Lower lobe of right lung (tissue), 2 donors: ENCODE results near the gene AFF3. TPM values are rescaled to one million over a fixed set of nuclear protein-coding genes. Genes with fewer than 3 reads are reported as not detected.

Experiments
- ATAC-seq, 2 donors: fragments of 200-7000 bp; cut with Tn5 transposase; one replicate each; pipeline ENCODE4 v1.9.1; 2020 to 2022; ENCODE audit warnings: mild to moderate bottlenecking in 2 of 2, moderate library complexity in 2 of 2
- DNase-seq: peaks from one replicate; pipeline ENCODE4 v3.0.0-alpha.2; 2020
- H3K27ac ChIP-seq: fragments of 200-600 bp; one replicate; pipeline ENCODE4 v1.8.0; 2022
- H3K27me3 ChIP-seq: fragments of 200-600 bp; one replicate; pipeline ENCODE4 v1.8.0; 2022; ENCODE audit warnings: low read depth
- H3K36me3 ChIP-seq: fragments of 200-600 bp; one replicate; pipeline ENCODE4 v1.8.0; 2022; ENCODE audit warnings: mild to moderate bottlenecking
- H3K4me1 ChIP-seq: fragments of 200-600 bp; one replicate; pipeline ENCODE4 v1.8.0; 2022
- H3K4me3 ChIP-seq: fragments of 200-600 bp; one replicate; pipeline ENCODE4 v1.8.0; 2022; ENCODE audit warnings: mild to moderate bottlenecking
- H3K9me3 ChIP-seq: fragments of 200-600 bp; one replicate; pipeline ENCODE4 v1.8.0; 2022
- CTCF ChIP-seq: fragments of 200-600 bp; IDR thresholded peaks from one replicate; pipeline ENCODE4 v1.8.0; 2022; ENCODE audit warnings: antibody characterized with exemption, mild to moderate bottlenecking
- intact Hi-C: fragments of 100-400 bp; cut with DNase I; formaldehyde crosslinking; loops from one replicate; pipeline ENCODE4 v1.11.0; 2022
- total RNA-seq: library from RNA; stranded (reverse); fragmentation: NEBNext Ultra II Directional; extraction: Animal tissue kit (Norgen Biotek cat#: 25700); gene quantifications from one replicate; pipeline ENCODE4 v1.2.1, GENCODE V29; 2021
- donor health status: DM: no; HTN: yes; CAD: no; lungs with severe emphysema.

Gene AFF3
- total RNA-seq, 1 donor from 2014 or later: 57.3 TPM

GRCh38 chr2:99729104-99730025 lies 413.0 kb downstream of the AFF3 start:
- intact Hi-C loops: no loop called here
- Histone ChIP-seq H3K9me3 (no peaks in the 10 kb centered on the region), H3K36me3 (no peaks in the 10 kb centered on the region), H3K4me1 (peaks cover 22% of the 10 kb centered on the region), H3K27me3 (no peaks in the 10 kb centered on the region), H3K4me3 (no peak overlapping the region), H3K27ac (peak overlapping the region; percentile 5)
- DNase-seq: no peak
- ATAC-seq: peak; percentile 62 to 65
- TF ChIP-seq CTCF: no peak

GRCh38 chr2:99728166-99728565 lies 414.2 kb downstream of the AFF3 start:
- intact Hi-C loops: no loop called here
- H3K36me3 ChIP-seq: no peaks in the 10 kb centered on the region
- no peak for TF ChIP-seq CTCF
- no peak overlapping the region for H3K27ac ChIP-seq
- no peaks in the 10 kb centered on the region for H3K9me3 ChIP-seq
- peaks cover 22% of the 10 kb centered on the region for H3K4me1 ChIP-seq
- no peaks in the 10 kb centered on the region for H3K27me3 ChIP-seq
- DNase-seq: no peak
- H3K4me3 ChIP-seq: no peak overlapping the region
- no peak for ATAC-seq

- no peak overlapping the region for H3K27ac ChIP-seq
- peaks cover 22% of the 10 kb centered on the region for H3K4me1 ChIP-seq
- DNase-seq: no peak
- H3K9me3 ChIP-seq: peaks cover 5% of the 10 kb centered on the region
- H3K4me3 ChIP-seq: no peak overlapping the region
- no peaks in the 10 kb centered on the region for H3K36me3 ChIP-seq
- no peak for TF ChIP-seq CTCF
- ATAC-seq: no peak
- H3K27me3 ChIP-seq: no peaks in the 10 kb centered on the region
- intact Hi-C loops: no loop called here
Measured at GRCh38 chr2:99727199-99727598, 415.2 kb downstream of the AFF3 start.

- no peak for TF ChIP-seq CTCF
- Histone ChIP-seq H3K4me3 (no peak overlapping the region), H3K4me1 (peaks cover 22% of the 10 kb centered on the region), H3K27me3 (no peaks in the 10 kb centered on the region), H3K27ac (no peak overlapping the region), H3K9me3 (peaks cover 7% of the 10 kb centered on the region), H3K36me3 (no peaks in the 10 kb centered on the region)
- intact Hi-C loops: no loop called here
- no peak for ATAC-seq
- no peak for DNase-seq
Measured at GRCh38 chr2:99726691-99727090, 415.7 kb downstream of the AFF3 start.

- ATAC-seq (no peak), DNase-seq (no peak)
- TF ChIP-seq CTCF: peak; percentile 35
- no peaks in the 10 kb centered on the region for H3K27me3 ChIP-seq
- H3K36me3 ChIP-seq: no peaks in the 10 kb centered on the region
- peaks cover 7% of the 10 kb centered on the region for H3K9me3 ChIP-seq
- peaks cover 22% of the 10 kb centered on the region for H3K4me1 ChIP-seq
- no peak overlapping the region for H3K4me3 ChIP-seq
- no peak overlapping the region for H3K27ac ChIP-seq
- intact Hi-C loops: no loop called here
Measured at GRCh38 chr2:99725820-99726219, 416.6 kb downstream of the AFF3 start.
